HG03060 (cell line): ENCODE data around the gene ZNF217.
"Not testable (repeated sequence)": the region's sequence is repeated elsewhere in the genome, so short reads cannot be mapped to it uniquely, and the experiment has no call there.

Experiments
- ATAC-seq: cut with Tn5 transposase; IDR thresholded peaks from one replicate; pipeline ENCODE4 v1.9.1; 2021; ENCODE audit warnings: low read depth, moderate number of reproducible peaks; ENCODE audit not compliant: unreplicated experiment

Gene ZNF217

GRCh38 chr20:53570446-53571276, 23.0 kb downstream of the ZNF217 start:
- no peak for ATAC-seq

GRCh38 chr20:53569606-53570307, 23.9 kb downstream of the ZNF217 start:
- ATAC-seq, result no peak

GRCh38 chr20:53569005-53569404, 24.6 kb downstream of the ZNF217 start:
- no peak for ATAC-seq

GRCh38 chr20:53568351-53568750, 25.3 kb downstream of the ZNF217 start:
- ATAC-seq, result no peak

- ATAC-seq, result no peak
These were observed 26.2 kb downstream of the ZNF217 start for GRCh38 chr20:53567379-53567917.

- ATAC-seq, result not testable (repeated sequence)
These were observed 27.0 kb downstream of the ZNF217 start for GRCh38 chr20:53566623-53567022.

GRCh38 chr20:53565254-53565653, 28.4 kb downstream of the ZNF217 start:
- no peak for ATAC-seq

GRCh38 chr20:53562104-53562764, 31.4 kb downstream of the ZNF217 start:
- ATAC-seq, result not testable (repeated sequence)

- no peak for ATAC-seq
These were observed 32.1 kb downstream of the ZNF217 start for GRCh38 chr20:53561505-53561904.

GRCh38 chr20:53559816-53560215, 33.8 kb downstream of the ZNF217 start:
- no peak for ATAC-seq

GRCh38 chr20:53557130-53557529, 36.5 kb downstream of the ZNF217 start:
- ATAC-seq, result no peak

- no peak for ATAC-seq
These were observed 37.3 kb downstream of the ZNF217 start for GRCh38 chr20:53556267-53556897.

GRCh38 chr20:53555816-53556215, 37.8 kb downstream of the ZNF217 start:
- ATAC-seq, result no peak

GRCh38 chr20:53555081-53555480, 38.6 kb downstream of the ZNF217 start:
- ATAC-seq, result no peak

- not testable (repeated sequence) for ATAC-seq
These were observed 41.1 kb downstream of the ZNF217 start for GRCh38 chr20:53552572-53552893.

- ATAC-seq, result not testable (repeated sequence)
These were observed 41.7 kb downstream of the ZNF217 start for GRCh38 chr20:53551719-53552571.

- ATAC-seq, result no peak
These were observed 43.1 kb downstream of the ZNF217 start for GRCh38 chr20:53550280-53551187.

GRCh38 chr20:53547664-53548239, 45.9 kb downstream of the ZNF217 start:
- ATAC-seq, result no peak
